ENCODE results near the gene TBC1D1. TPM values are rescaled to one million over a fixed set of nuclear protein-coding genes. Genes with fewer than 3 reads are reported as not detected.

Gene TBC1D1
- polyA plus RNA-seq, 3 donors: 23.3 to 70.0 (median 31.5) TPM

DNA sequence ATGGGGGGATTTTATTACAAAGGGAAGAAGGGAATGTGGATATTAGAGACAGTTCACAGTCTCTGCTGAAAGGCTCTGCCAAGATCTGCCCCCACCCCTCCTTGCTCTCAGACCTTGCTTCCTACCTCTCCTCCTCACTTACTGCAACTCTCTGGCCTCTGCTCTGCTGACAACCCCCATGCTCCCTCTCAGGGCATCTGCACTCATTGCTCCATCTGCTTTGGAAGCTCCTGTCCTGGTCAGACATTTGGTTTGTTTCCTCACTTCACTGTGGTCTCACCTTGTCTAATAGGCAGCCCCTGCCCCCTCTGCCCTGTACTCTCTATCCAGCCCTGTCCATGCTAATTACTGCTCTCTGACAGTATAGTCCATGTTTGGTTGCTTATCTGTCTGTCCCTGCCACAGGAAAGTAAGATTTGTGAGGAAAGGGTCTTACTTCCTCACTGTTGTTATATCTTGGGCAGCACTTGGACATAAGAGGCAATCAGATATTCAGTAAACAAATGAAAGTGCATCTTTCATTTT, 258.6 kb downstream of the TBC1D1 start:
- H3K4me1 Mint-ChIP-seq: peaks cover 24% of the 10 kb centered on the region
- Histone ChIP-seq H3K9ac (ENCODE audit: insufficient read depth, low read length, poor library complexity, severe bottlenecking) (no peak overlapping the region), H3K4me3 (replicated peaks in 1 of 3; ENCODE audit: low read depth in 2 of 3, low read length in 3 of 3) (no peak overlapping the region), H2AFZ (ENCODE audit: insufficient read depth, low read depth, low read length, poor library complexity, severe bottlenecking) (no peak overlapping the region), H3K9me3 (replicated peaks in 1 of 2; ENCODE audit: control insufficient read depth in 1 of 2, insufficient read depth in 1 of 2, low read length in 2 of 2) (no peaks in the 10 kb centered on the region), H3K36me3 (replicated peaks in 1 of 2; ENCODE audit: control insufficient read depth in 1 of 2, insufficient read depth in 2 of 2, low read length in 2 of 2) (no peaks in the 10 kb centered on the region), H4K20me1 (ENCODE audit: insufficient read depth, low read length) (no peaks in the 10 kb centered on the region), H3K27ac (ENCODE audit: low read depth in 1 of 2, low read length in 2 of 2) (no peak overlapping the region), H3K79me2 (ENCODE audit: insufficient read depth, low read length) (no peaks in the 10 kb centered on the region), H3K4me2 (replicated peaks; ENCODE audit: extremely low read depth, low read length, poor library complexity, severe bottlenecking) (no peak overlapping the region), H3K27me3 (ENCODE audit: control insufficient read depth in 2 of 2, insufficient read depth in 2 of 2, low read length in 2 of 2) (no peaks in the 10 kb centered on the region), H3K4me1 (ENCODE audit: control insufficient read depth in 1 of 2, insufficient read depth in 2 of 2, low read length in 2 of 2) (peaks cover 16% of the 10 kb centered on the region in 2 donors)
- TF ChIP-seq, protein P1, sequence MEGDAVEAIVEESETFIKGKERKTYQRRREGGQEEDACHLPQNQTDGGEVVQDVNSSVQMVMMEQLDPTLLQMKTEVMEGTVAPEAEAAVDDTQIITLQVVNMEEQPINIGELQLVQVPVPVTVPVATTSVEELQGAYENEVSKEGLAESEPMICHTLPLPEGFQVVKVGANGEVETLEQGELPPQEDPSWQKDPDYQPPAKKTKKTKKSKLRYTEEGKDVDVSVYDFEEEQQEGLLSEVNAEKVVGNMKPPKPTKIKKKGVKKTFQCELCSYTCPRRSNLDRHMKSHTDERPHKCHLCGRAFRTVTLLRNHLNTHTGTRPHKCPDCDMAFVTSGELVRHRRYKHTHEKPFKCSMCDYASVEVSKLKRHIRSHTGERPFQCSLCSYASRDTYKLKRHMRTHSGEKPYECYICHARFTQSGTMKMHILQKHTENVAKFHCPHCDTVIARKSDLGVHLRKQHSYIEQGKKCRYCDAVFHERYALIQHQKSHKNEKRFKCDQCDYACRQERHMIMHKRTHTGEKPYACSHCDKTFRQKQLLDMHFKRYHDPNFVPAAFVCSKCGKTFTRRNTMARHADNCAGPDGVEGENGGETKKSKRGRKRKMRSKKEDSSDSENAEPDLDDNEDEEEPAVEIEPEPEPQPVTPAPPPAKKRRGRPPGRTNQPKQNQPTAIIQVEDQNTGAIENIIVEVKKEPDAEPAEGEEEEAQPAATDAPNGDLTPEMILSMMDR (IDR thresholded peaks at IDR 0.05): no peak
- DNase-seq: no peak
- H3K27me3 Mint-ChIP-seq (ENCODE audit: low read depth in 3 of 3): peaks cover 3 to 5% (median 4%) of the 10 kb centered on the region in 3 donors
- H3K27ac Mint-ChIP-seq: no peak overlapping the region
- H3K4me3 Mint-ChIP-seq: no peak overlapping the region
- intact Hi-C loops (cut with micrococcal nuclease): no loop called here
- H3K36me3 Mint-ChIP-seq: no peaks in the 10 kb centered on the region
- peaks cover 0 to 2% (median 0%) of the 10 kb centered on the region in 7 donors for H3K9me3 Mint-ChIP-seq

DNA sequence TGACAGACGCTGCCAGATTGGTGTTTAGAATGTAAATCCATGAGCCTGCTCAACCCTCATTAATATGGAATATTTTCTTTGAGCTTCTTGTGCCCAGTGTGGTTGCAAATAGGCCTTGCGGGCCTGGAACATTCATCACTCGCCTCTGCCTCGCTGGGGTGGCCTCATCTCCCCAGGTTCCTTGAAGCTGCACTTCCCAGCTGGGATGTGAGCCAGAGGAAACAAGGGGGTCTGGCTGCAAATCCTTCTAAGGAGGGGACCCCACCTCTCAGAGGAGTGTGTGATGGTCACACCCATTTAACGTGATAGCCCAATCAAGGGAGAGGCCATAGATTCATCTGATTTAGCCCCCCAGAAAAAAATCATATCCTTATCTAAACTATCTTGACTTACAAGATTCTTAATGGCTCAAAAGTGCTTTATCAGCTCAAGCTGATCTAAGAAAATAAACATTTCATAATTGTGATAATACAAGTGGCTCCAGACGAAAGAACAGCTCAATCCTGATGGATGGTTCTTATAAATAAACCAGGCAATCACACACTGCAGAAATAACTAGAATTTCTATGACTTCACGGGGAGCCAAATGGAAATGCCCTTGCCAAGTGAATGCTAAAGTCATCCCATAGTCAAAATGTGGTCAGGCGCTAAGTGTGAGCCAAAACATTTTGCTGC, 259.2 kb downstream of the TBC1D1 start:
- no peaks in the 10 kb centered on the region for H3K36me3 Mint-ChIP-seq
- peaks cover 30% of the 10 kb centered on the region for H3K4me1 Mint-ChIP-seq
- WGBS (ENCODE audit: insufficient coverage): 73% methylated on average over 3 of the region's 8 CpGs

More for the DNA sequence above, 259.2 kb downstream of the TBC1D1 start:
- H2AFZ ChIP-seq (ENCODE audit: insufficient read depth, low read depth, low read length, poor library complexity, severe bottlenecking): no peak overlapping the region
- no peak overlapping the region for H3K9ac ChIP-seq (ENCODE audit: insufficient read depth, low read length, poor library complexity, severe bottlenecking)
- Mint-ChIP-seq H3K9me3 (peaks cover 0 to 2% (median 0%) of the 10 kb centered on the region in 7 donors), H3K4me3 (no peak overlapping the region), H3K27me3 (ENCODE audit: low read depth in 3 of 3) (peaks cover 3 to 5% (median 4%) of the 10 kb centered on the region in 3 donors), H3K27ac (no peak overlapping the region)
- no peaks in the 10 kb centered on the region for H3K79me2 ChIP-seq (ENCODE audit: insufficient read depth, low read length)
- no peak overlapping the region for H3K4me2 ChIP-seq (replicated peaks; ENCODE audit: extremely low read depth, low read length, poor library complexity, severe bottlenecking)
- no peaks in the 10 kb centered on the region for H3K9me3 ChIP-seq (replicated peaks in 1 of 2; ENCODE audit: control insufficient read depth in 1 of 2, insufficient read depth in 1 of 2, low read length in 2 of 2)
- no peaks in the 10 kb centered on the region for H4K20me1 ChIP-seq (ENCODE audit: insufficient read depth, low read length)
- no peaks in the 10 kb centered on the region for H3K36me3 ChIP-seq (replicated peaks in 1 of 2; ENCODE audit: control insufficient read depth in 1 of 2, insufficient read depth in 2 of 2, low read length in 2 of 2)
- intact Hi-C loops (cut with micrococcal nuclease): no loop called here
- peaks cover 22% of the 10 kb centered on the region in 2 donors for H3K4me1 ChIP-seq (ENCODE audit: control insufficient read depth in 1 of 2, insufficient read depth in 2 of 2, low read length in 2 of 2)
- H3K27me3 ChIP-seq (ENCODE audit: control insufficient read depth in 2 of 2, insufficient read depth in 2 of 2, low read length in 2 of 2): no peaks in the 10 kb centered on the region
- TF ChIP-seq, protein P1 (IDR thresholded peaks at IDR 0.05): no peak
- H3K4me3 ChIP-seq (replicated peaks in 1 of 3; ENCODE audit: low read depth in 2 of 3, low read length in 3 of 3): no peak overlapping the region
- DNase-seq: no peak
- no peak overlapping the region for H3K27ac ChIP-seq (ENCODE audit: low read depth in 1 of 2, low read length in 2 of 2)

Data from CD14-positive monocyte (primary cell).